ENCODE data around the gene M1AP. TPM values are rescaled to one million over a fixed set of nuclear protein-coding genes. Genes with fewer than 3 reads are reported as not detected.

Gene M1AP
- total RNA-seq, 1 experiment from 2014 or later = not detected

- POLR2A ChIA-PET = no interaction called here
- H3K27me3 ChIP-seq (replicated peaks; ENCODE audit: control insufficient read depth, insufficient read depth, low read length) = no peaks in the 10 kb centered on the region
- no peaks in the 10 kb centered on the region for H3K9me3 Mint-ChIP-seq (ENCODE audit: unreplicated experiment)
- no peaks in the 10 kb centered on the region for H3K36me3 ChIP-seq (ENCODE audit: control insufficient read depth, insufficient read depth, low read length)
- no peaks in the 10 kb centered on the region for H3K27me3 Mint-ChIP-seq (ENCODE audit: insufficient read depth, unreplicated experiment)
- DNase-seq = no peak
- TF ChIP-seq CTCF (IDR thresholded peaks at IDR 0.05; ENCODE audit: insufficient read depth in 1 of 2, low read depth in 1 of 2, low read length in 1 of 2, severe bottlenecking in 1 of 2, unreplicated experiment in 1 of 2) = no peak
- no peaks in the 10 kb centered on the region for H3K9me3 ChIP-seq
- H3K4me1 ChIP-seq = no peaks in the 10 kb centered on the region
- H3K36me3 Mint-ChIP-seq (ENCODE audit: insufficient read depth, unreplicated experiment) = no peaks in the 10 kb centered on the region
- BruUV-seq (replicated peaks) = no TSS peak
- CTCF ChIA-PET = no interaction called here
- H3K4me1 Mint-ChIP-seq (ENCODE audit: low read depth, unreplicated experiment) = no peaks in the 10 kb centered on the region
- H3K4me3 Mint-ChIP-seq (ENCODE audit: unreplicated experiment) = no peak overlapping the region
- no peak overlapping the region for H3K27ac Mint-ChIP-seq (ENCODE audit: unreplicated experiment)
- H3K4me3 ChIP-seq (ENCODE audit: low read depth, low read length) = no peak overlapping the region
- intact Hi-C loops (cut with micrococcal nuclease; ENCODE audit: unreplicated experiment) = no loop called here
Observed at GRCh38 chr2:74628538-74629105, 19.5 kb downstream of the M1AP start.

- peak in 1 of 2 experiments; percentile 8 for DNase-seq
- POLR2A ChIA-PET = interaction anchor here (0.6 kb wide), 2 partner anchors 58 to 248 kb away, joined by 4 to 6 read pairs; no protein-coding TSS in a partner anchor
- H3K9me3 Mint-ChIP-seq (ENCODE audit: unreplicated experiment) = no peaks in the 10 kb centered on the region
Observed at GRCh38 chr2:74625658-74626425, 22.3 kb downstream of the M1AP start.

DNA sequence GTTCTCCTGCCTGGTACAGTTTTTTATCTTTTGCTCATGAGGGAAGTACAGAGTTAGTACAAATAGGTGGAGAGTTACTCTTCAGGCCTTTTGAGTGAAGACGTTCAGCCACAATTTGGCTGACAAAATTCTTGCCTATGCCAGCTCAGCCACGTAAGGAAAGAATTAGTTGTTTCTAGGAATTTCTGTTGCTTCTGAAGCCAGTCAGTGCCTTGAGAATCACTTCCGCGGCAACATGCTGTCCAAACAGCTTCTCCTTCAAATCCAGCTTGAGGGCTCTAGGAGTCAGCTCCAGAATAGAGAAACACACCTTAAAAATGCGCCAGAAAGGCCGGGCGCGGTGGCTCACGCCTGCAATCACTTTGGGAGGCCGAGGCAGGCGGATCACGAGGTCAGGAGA lies 27.5 kb downstream of the M1AP start:
- no peaks in the 10 kb centered on the region for H3K36me3 Mint-ChIP-seq (ENCODE audit: insufficient read depth, unreplicated experiment)
- H3K4me1 ChIP-seq = no peaks in the 10 kb centered on the region
- no peaks in the 10 kb centered on the region for H3K9me3 Mint-ChIP-seq (ENCODE audit: unreplicated experiment)
- no peak for DNase-seq
- no peak for TF ChIP-seq CTCF (IDR thresholded peaks at IDR 0.05; ENCODE audit: insufficient read depth in 1 of 2, low read depth in 1 of 2, low read length in 1 of 2, severe bottlenecking in 1 of 2, unreplicated experiment in 1 of 2)
- intact Hi-C loops (cut with micrococcal nuclease; ENCODE audit: unreplicated experiment) = no loop called here
- H3K4me3 Mint-ChIP-seq (ENCODE audit: unreplicated experiment) = no peak overlapping the region
- POLR2A ChIA-PET = no interaction called here
- H3K27me3 ChIP-seq (replicated peaks; ENCODE audit: control insufficient read depth, insufficient read depth, low read length) = no peaks in the 10 kb centered on the region; the same call in 1 of the 2 replicates
- H3K27ac Mint-ChIP-seq (ENCODE audit: unreplicated experiment) = no peak overlapping the region
- H3K27me3 Mint-ChIP-seq (ENCODE audit: insufficient read depth, unreplicated experiment) = no peaks in the 10 kb centered on the region
- H3K4me1 Mint-ChIP-seq (ENCODE audit: low read depth, unreplicated experiment) = no peaks in the 10 kb centered on the region
- BruUV-seq (replicated peaks) = no TSS peak
- H3K4me3 ChIP-seq (ENCODE audit: low read depth, low read length) = no peak overlapping the region
- CTCF ChIA-PET = no interaction called here
- H3K9me3 ChIP-seq = no peaks in the 10 kb centered on the region
- H3K36me3 ChIP-seq (ENCODE audit: control insufficient read depth, insufficient read depth, low read length) = no peaks in the 10 kb centered on the region

More at GRCh38 chr2:74625658-74626425, 22.3 kb downstream of the M1AP start:
- Histone ChIP-seq H3K4me3 (ENCODE audit: low read depth, low read length) (no peak overlapping the region), H3K9me3 (no peaks in the 10 kb centered on the region), H3K27me3 (replicated peaks; ENCODE audit: control insufficient read depth, insufficient read depth, low read length) (no peaks in the 10 kb centered on the region), H3K4me1 (no peaks in the 10 kb centered on the region), H3K36me3 (ENCODE audit: control insufficient read depth, insufficient read depth, low read length) (no peaks in the 10 kb centered on the region)
- Mint-ChIP-seq H3K4me1 (ENCODE audit: low read depth, unreplicated experiment) (no peaks in the 10 kb centered on the region), H3K4me3 (ENCODE audit: unreplicated experiment) (no peak overlapping the region), H3K27ac (ENCODE audit: unreplicated experiment) (no peak overlapping the region), H3K36me3 (ENCODE audit: insufficient read depth, unreplicated experiment) (no peaks in the 10 kb centered on the region), H3K27me3 (ENCODE audit: insufficient read depth, unreplicated experiment) (no peaks in the 10 kb centered on the region)
- CTCF ChIA-PET = no interaction called here
- intact Hi-C loops (cut with micrococcal nuclease; ENCODE audit: unreplicated experiment) = no loop called here
- BruUV-seq (replicated peaks) = no TSS peak
- TF ChIP-seq CTCF (IDR thresholded peaks at IDR 0.05; ENCODE audit: insufficient read depth in 1 of 2, low read depth in 1 of 2, low read length in 1 of 2, severe bottlenecking in 1 of 2, unreplicated experiment in 1 of 2) = no peak
